Measurements from ENCODE around the gene NUDT19.

- TF ChIP-seq POLR2AphosphoS5 (IDR thresholded peaks at IDR 0.05; ENCODE audit: low read depth, low read length): no peak
- TF ChIP-seq, protein P1, sequence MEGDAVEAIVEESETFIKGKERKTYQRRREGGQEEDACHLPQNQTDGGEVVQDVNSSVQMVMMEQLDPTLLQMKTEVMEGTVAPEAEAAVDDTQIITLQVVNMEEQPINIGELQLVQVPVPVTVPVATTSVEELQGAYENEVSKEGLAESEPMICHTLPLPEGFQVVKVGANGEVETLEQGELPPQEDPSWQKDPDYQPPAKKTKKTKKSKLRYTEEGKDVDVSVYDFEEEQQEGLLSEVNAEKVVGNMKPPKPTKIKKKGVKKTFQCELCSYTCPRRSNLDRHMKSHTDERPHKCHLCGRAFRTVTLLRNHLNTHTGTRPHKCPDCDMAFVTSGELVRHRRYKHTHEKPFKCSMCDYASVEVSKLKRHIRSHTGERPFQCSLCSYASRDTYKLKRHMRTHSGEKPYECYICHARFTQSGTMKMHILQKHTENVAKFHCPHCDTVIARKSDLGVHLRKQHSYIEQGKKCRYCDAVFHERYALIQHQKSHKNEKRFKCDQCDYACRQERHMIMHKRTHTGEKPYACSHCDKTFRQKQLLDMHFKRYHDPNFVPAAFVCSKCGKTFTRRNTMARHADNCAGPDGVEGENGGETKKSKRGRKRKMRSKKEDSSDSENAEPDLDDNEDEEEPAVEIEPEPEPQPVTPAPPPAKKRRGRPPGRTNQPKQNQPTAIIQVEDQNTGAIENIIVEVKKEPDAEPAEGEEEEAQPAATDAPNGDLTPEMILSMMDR (IDR thresholded peaks at IDR 0.05 in 2 of 3, conservative IDR thresholded peaks at IDR 0.05 in 1 of 3; ENCODE audit: borderline replicate concordance in 1 of 3, insufficient read depth in 1 of 3, low read depth in 2 of 3, low read length in 2 of 3): no peak
- no peak for TF ChIP-seq SIN3A (IDR thresholded peaks at IDR 0.05; ENCODE audit: low read depth)
- no peak for TF ChIP-seq SP1 (IDR thresholded peaks at IDR 0.05; ENCODE audit: low read depth)
- TF ChIP-seq EZH2phosphoT487 (IDR thresholded peaks at IDR 0.05; ENCODE audit: borderline replicate concordance): no peak
- TF ChIP-seq ZNF274 (IDR thresholded peaks at IDR 0.05; ENCODE audit: low read depth, low read length): no peak
- TF ChIP-seq POLR2A (IDR thresholded peaks at IDR 0.05; ENCODE audit: borderline replicate concordance, extremely low read depth, insufficient read depth, insufficient read length): no peak
These were observed 44.3 kb downstream of the NUDT19 start for GRCh38 chr19:32735936-32736335.
